GM18909 (cell line): Measurements from ENCODE around the gene RAB7A.

ENCODE experiments used
- ATAC-seq: cut with Tn5 transposase; IDR thresholded peaks from one replicate; pipeline ENCODE4 v1.9.1; 2021; ENCODE audit warnings: mild to moderate bottlenecking; ENCODE audit not compliant: unreplicated experiment, poor library complexity

Gene RAB7A

DNA sequence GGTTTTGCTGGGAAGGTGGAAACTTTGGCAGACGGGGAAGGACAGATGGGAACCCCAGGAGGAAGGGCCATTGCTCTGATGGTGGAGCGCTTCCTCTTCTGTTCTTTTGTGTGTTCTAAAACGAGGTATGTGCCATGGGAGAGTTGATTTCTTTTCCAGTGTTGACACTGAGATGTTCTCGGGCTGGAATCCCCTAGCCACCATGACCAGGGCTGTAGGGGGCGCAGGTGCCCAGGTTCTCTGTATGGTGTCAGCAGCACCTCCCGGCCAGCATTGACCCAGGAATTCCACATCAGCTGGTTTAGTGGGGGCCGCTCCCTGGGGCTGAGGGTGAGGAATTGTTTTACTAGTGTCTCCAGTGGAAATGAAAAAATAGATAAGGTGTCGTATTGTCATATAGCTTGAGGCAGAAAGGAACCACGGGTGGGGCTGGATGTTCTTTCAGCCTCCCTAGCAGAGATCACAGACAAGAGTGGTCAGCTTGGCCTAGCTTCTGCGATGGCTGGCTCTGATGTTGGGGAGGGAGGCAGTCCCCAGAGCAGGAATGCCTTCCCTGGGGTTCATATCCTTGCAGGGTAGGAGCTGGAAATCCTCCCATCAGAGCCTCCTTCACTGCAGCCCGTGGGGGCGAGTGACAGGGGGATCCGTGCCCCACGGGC, 119.3 kb downstream of the RAB7A start:
- ATAC-seq, result no peak

DNA sequence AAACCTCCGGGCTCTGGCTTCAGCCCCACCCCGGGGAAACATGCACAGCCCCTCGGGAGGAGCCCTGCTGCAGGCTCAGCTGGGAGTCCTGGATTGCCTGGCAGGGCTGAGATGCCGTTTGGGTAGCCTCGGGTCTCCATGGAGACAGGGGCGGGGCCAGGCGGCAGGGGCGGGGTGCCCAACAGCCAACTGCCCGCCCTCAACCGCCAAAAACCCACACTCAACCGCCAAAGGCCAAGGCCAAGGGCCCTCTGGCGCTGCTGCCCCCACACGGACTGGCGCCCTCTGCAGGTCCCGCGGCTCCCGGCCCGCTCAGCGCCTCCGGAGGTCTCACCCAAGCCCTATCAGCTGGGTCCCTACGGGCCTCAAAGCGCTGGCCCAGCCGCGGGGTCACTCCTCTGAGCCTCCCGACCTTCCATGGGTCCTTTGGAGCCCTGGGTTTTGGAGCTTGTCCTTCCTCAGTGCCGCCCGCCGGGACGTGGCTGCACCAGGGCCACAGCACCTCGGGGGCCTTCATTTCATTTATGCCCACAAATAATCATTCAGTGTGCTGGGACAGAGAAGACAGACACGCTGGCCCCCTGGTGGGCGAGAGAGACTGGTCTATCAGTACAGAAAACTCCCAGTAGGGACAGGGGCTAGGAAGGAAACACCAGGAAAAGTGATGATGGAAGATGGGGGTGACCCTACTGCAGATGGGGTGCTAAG, 119.9 kb downstream of the RAB7A start:
- ATAC-seq, result peak; percentile 74

GRCh38 chr3:128846486-128846891, 120.5 kb downstream of the RAB7A start:
- no peak for ATAC-seq

DNA sequence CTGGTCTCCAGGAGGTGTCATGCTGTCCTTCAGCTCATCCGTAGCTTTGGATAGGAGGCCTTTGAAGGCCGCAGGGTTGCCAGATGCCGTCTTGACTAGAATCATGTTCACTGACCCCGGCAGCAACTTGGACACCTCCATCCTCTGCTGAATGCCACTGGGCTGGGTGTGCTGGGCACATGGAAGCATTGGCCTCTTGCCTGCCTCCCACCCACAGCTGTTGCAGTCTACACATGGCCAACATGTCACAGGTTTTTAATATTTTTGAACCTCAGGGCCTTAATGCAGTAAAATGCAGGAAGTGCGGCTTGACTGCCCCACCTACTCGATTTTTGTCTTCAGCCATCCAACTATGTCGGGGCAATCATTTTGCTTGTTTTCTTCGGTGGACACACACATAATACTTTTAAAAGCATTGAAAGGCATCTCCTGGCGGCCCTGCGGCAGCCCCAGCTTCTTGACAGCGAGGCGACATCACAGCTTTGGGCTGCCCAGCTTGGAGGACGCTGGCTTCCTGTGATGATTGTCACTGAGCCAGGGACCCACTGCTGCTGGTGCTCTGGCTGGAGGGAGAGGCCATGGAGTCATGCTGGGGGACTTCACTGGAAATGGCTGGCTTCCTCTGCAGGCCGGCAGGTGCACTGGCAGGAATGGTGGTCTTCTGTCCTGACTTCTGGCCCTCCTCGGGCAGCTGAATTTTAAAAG, 121.8 kb downstream of the RAB7A start:
- no peak for ATAC-seq

GRCh38 chr3:128848936-128849335, 123.0 kb downstream of the RAB7A start:
- no peak for ATAC-seq

DNA sequence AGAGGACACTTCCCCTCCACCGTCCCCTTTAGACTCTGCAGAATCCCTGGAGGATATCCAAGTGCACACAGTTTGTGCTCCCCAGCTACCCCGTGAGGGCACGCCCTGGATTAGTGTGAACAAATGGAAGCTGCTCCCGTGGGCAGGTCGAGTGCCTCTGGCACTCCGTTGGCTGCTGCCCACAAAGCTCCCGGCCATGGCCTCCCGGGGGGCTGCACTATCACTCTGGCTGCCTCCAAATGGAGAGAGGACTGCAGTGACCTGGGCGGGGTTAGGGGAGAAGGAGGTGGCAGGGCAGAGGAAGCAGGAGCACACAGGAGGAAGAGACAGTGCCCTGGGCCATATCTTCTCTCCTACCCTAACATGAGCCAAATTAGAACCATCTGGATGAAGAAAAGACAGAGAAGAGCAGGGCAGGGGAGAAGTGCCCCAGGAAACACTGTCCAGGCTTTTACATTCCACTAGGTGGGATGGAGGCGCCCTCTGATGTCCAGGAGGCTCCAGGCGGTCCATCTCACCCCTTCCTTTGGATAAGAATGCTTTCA, 124.0 kb downstream of the RAB7A start:
- no peak for ATAC-seq

DNA sequence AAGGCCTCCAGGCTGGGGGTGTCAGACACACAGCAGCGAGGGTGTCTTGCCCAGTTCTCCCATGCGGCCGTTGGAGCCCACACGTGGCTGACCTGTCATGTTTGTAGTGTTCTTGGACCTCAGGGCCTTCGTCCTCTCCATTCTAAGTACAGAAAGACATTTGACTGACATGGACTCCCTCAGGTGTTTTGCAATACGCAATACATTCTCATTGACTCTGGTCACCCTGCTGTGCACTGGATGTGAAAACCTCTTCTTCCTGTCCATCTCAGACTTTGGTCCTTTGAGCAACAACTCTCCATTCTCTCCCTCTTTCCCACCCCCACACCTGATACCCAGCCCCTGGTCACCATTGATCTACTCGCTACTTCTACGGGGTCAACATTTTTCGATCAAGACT, 124.6 kb downstream of the RAB7A start:
- ATAC-seq, result no peak

GRCh38 chr3:128851601-128852000, 125.6 kb downstream of the RAB7A start:
- no peak for ATAC-seq

GRCh38 chr3:128853826-128854225, 127.8 kb downstream of the RAB7A start:
- ATAC-seq, result no peak

GRCh38 chr3:128854475-128854874, 128.5 kb downstream of the RAB7A start:
- no peak for ATAC-seq

DNA sequence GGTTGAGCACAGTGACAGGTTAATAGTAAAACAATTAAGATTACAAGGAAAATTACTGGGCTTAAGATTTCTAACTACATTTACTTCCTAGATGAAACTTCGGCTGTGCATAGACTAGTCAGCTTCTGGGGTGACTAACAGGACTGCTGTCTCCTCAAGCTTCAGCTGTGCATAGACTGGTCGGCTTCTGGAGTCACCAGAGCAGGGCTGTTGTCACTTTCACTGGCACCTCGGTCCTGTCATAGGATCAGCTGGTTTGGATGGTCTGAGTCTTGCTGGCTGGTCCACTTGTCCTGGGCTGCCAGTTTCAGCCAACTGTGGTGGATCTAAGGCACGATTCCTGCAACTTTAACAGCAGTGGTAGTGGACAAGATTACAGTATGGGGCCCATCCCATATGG, 129.6 kb downstream of the RAB7A start:
- ATAC-seq, result no peak

GRCh38 chr3:128858167-128858566, 132.2 kb downstream of the RAB7A start:
- ATAC-seq, result no peak

DNA sequence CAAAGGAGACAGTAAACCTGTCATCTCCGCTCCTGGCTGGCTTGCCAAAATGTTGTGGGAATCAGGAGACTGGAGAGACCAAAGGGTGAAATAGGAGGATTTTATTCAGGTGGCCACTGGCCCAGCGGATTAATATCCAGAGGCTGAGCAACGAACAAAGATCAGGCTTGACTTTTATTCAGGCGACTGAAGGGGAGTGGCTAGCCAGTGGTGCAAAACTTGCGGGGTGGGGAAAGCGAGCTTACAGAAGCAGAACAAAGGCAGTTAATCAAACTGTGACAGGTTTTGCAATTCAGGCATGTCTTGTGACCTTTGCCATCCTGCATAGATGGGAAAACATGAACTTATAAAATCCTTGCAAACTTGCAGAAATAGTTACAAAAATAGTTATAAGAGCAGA, 133.6 kb downstream of the RAB7A start:
- no peak for ATAC-seq

DNA sequence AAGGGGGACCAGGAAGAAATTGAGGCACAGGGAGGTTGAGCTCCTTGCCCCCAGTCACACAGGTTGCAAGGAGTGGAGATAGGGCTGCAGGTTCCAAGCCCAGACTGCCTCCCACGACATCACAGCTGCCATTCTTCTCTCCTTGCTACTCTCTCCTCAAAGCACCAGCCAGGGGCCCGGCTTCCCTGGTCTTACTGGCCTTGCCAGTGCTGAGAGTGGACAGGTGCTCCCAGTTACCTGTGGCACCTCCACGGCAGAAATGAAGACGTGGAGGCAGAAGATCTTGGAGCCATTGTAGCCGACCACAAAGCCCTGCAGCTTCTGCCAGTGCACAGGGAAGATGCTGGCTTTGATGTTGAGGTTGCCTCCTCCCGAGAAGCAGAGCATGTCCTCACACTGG, 135.5 kb downstream of the RAB7A start:
- no peak for ATAC-seq

- no peak for ATAC-seq
These were observed 137.6 kb downstream of the RAB7A start for GRCh38 chr3:128863560-128863959.
